Heart right ventricle (tissue), 16 donors: Measurements from ENCODE around the gene CRYBA2. TPM values are rescaled to one million over a fixed set of nuclear protein-coding genes. Genes with fewer than 3 reads are reported as not detected.

ENCODE experiments used
- ATAC-seq, 8 donors: fragments of 200-7000 bp; cut with Tn5 transposase; one replicate each; pipeline ENCODE4 v1.9.1; 2020; ENCODE audit warnings: mild to moderate bottlenecking in 8 of 8, moderate library complexity in 8 of 8, moderate number of reproducible peaks in 1 of 8
- DNase-seq, 2 donors: peaks; one replicate each; pipeline ENCODE4 v3.0.0-alpha.2; 2020
- H3K27ac ChIP-seq, 10 donors: fragments of 200-600 bp; sonication (generic) in 2 of 10; one replicate each; pipeline versions ENCODE4 v1.5.0 to v1.8.0; 2020 to 2022; ENCODE audit warnings: mild to moderate bottlenecking in 3 of 10
- H3K27me3 ChIP-seq, 7 donors: fragments of 200-600 bp; one replicate each; pipeline ENCODE4 v1.8.0; 2021 to 2022; ENCODE audit warnings: mild to moderate bottlenecking in 2 of 7
- H3K36me3 ChIP-seq, 9 donors: fragments of 200-600 bp; sonication (generic) in 1 of 9; one replicate each; pipeline versions ENCODE4 v1.5.0 to v1.8.0; 2020 to 2022; ENCODE audit warnings: mild to moderate bottlenecking in 2 of 9
- H3K4me1 ChIP-seq, 9 donors: fragments of 200-600 bp; sonication (generic) in 1 of 9; one replicate each; pipeline versions ENCODE4 v1.5.0 to v1.8.0; 2020 to 2022; ENCODE audit warnings: mild to moderate bottlenecking in 4 of 9
- H3K4me3 ChIP-seq, 10 donors: fragments of 200-600 bp; sonication (generic) in 2 of 10; one replicate each; pipeline versions ENCODE4 v1.5.0 to v1.8.0; 2020 to 2022; ENCODE audit warnings: mild to moderate bottlenecking in 7 of 10, moderate library complexity in 2 of 10
- H3K9me3 ChIP-seq, 11 donors: fragments of 200-600 bp in 10 of 11; sonication (generic) in 2 of 11; one replicate each; pipeline versions ENCODE4 v1.5.0 to v1.8.0; 2013 to 2022; ENCODE audit warnings: mild to moderate bottlenecking in 2 of 11, control low read depth in 1 of 11, moderate library complexity in 1 of 11
- WGBS, 2 donors: extraction: QIAGEN DNeasy Blood & Tissue Kit; methylation state at CpG; one replicate each; pipeline ENCODE4 v1.1.7; 2013; ENCODE audit warnings: inconsistent platforms in 1 of 2; 5-methylcytosine and 5-hydroxymethylcytosine counted together
- intact Hi-C, 10 donors: fragments of 100-400 bp; cut with DNase I; formaldehyde crosslinking; loops; one replicate each; pipeline versions ENCODE4 v1.11.1 to v1.14.2; 2022
- polyA plus RNA-seq, 2 donors: library from polyadenylated mRNA; stranded (reverse); fragments of 200-250 nt; gene quantifications; one replicate each; pipeline ENCODE4 v1.2.3, GENCODE V29; 2013
- total RNA-seq, 10 donors: library from RNA; stranded (reverse); fragmentation: NEBNext Ultra II Directional in 3 of 10; extraction: Animal tissue kit (Norgen Biotek cat#: 25700) in 3 of 10; gene quantifications; one replicate each; pipeline versions ENCODE4 v1.2.1 to v1.2.4, GENCODE V29; 2021 to 2023
- TF ChIP-seq, protein P1 (sequence below), 9 donors: fragments of 200-600 bp; sonication (generic) in 2 of 9; IDR thresholded peaks; one replicate each; pipeline versions ENCODE4 v1.5.0 to v1.8.0; 2021 to 2022; ENCODE audit warnings: antibody characterized with exemption in 9 of 9, mild to moderate bottlenecking in 5 of 9, moderate library complexity in 1 of 9
- donor health status: Arrhythmogenic right ventricular cardiomyopathy.
- donor health status: ischemic (EF 13 %, LVEDD 7.1; RV severe dilation, severe dysfunction).
- donor health status: healthy with polysubstance abuse.
- donor health status: DM: no; HTN: yes; CAD: no.
- donor health status: DM: no; HTN: no; CAD: no.
- donor health status: ischemic (EF 25% LVEDD 6.9; RV normal size, moderate dysfunction).
- donor health status: ischemic (EF 25% LVEDD 5.7; RV mildly dilated, moderate dysfunction).
- donor health status: healthy.
- donor health status: DM: yes; HTN: yes; CAD: no.
- donor health status: Ischemic cardiomyopathy.
- donor health status: ischemic (EF 35%, LVEDD 5.7; RV mildly dilated, moderate dysfunction).
- donor health status: nonischemic (EF 11% LVEDD 7.7; RV severe dilation, severe dysfunction).
- donor health status: DM: yes; HTN: yes; CAD: no.
- donor health status: PGD.
- donor health status: ischemic (EF 29% LVEDD 5.4; RV normal size, mild dysfunction).
- donor health status: nonischemic (EF 23%, LVEDD 6.1; RV moderate dilation, normal function).

CRYBA2 gene
- total and polyA plus RNA-seq, 12 donors = not detected

DNA sequence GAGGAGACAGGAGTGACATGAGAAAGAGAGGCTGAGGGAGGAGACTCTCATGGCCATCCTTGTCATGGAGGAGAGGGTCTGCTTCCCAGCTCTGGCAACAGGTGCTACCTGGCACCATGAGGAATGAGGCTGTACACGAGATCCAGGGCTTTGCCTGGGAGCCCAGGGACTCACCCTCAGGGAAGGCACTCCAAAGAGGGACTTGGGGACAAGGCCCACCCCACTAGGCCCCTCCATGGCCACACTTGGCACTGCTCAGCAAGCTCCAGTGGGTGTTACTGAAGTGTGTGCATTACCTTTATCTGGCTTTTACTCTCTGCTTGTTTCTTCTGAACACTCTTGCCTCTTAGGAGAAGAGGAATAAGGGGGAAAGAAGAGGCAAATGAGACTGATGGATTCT, 45.4 kb upstream of the CRYBA2 start:
- 5 to 14% methylated on average over 1 of the region's 1 CpG for WGBS, 2 donors
- TF ChIP-seq, protein P1, sequence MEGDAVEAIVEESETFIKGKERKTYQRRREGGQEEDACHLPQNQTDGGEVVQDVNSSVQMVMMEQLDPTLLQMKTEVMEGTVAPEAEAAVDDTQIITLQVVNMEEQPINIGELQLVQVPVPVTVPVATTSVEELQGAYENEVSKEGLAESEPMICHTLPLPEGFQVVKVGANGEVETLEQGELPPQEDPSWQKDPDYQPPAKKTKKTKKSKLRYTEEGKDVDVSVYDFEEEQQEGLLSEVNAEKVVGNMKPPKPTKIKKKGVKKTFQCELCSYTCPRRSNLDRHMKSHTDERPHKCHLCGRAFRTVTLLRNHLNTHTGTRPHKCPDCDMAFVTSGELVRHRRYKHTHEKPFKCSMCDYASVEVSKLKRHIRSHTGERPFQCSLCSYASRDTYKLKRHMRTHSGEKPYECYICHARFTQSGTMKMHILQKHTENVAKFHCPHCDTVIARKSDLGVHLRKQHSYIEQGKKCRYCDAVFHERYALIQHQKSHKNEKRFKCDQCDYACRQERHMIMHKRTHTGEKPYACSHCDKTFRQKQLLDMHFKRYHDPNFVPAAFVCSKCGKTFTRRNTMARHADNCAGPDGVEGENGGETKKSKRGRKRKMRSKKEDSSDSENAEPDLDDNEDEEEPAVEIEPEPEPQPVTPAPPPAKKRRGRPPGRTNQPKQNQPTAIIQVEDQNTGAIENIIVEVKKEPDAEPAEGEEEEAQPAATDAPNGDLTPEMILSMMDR (IDR thresholded peaks at IDR 0.05) = no peak
- ATAC-seq (no peak), DNase-seq (no peak)
- H3K27me3 ChIP-seq = peaks cover 0 to 98% (median 77%) of the 10 kb centered on the region in 7 donors
- H3K27ac ChIP-seq = no peak overlapping the region
- intact Hi-C loops = no loop called here
- peaks cover 0 to 8% (median 0%) of the 10 kb centered on the region in 9 donors for H3K4me1 ChIP-seq
- no peak overlapping the region for H3K4me3 ChIP-seq
- no peaks in the 10 kb centered on the region for H3K36me3 ChIP-seq
- no peaks in the 10 kb centered on the region for H3K9me3 ChIP-seq

DNA sequence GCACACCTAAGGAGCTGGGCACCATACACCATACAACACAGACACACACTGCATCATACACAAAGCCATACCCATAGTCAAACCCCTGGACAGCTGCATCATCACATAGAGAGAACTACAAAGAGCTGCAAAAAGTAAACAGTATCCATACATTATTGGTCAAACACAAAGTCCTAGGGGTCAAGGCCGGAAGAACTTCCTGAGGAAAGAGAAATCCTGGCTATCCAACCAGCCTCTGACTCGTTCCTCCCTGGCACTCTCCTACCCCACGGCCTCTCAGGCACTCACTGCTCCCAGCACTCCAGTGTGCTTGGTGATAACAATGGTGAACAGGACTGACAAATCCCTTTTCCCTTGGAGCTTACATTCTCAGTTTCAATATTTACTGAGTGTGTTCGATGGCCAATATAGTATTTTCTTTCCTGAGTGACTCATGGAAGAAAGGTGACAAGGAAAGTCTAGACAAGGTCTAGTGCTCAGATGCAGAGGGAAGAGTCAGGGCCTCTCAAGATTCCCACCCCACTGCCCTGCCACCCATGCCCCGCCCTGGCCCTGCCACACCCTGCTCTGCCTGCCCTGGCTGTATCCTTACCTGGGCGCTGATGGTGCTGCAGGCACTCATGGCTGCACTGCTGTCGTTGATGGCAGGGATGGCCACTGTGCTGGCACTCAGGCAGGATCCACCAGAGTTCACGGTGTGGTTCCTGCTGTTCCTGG, 44.7 kb upstream of the CRYBA2 start:
- intact Hi-C loops = no loop called here
- Histone ChIP-seq H3K4me1 (peaks cover 0 to 8% (median 0%) of the 10 kb centered on the region in 9 donors), H3K9me3 (no peaks in the 10 kb centered on the region), H3K4me3 (no peak overlapping the region), H3K27ac (no peak overlapping the region), H3K27me3 (peaks cover 0 to 98% (median 76%) of the 10 kb centered on the region in 7 donors), H3K36me3 (no peaks in the 10 kb centered on the region)
- whole genome bisulfite sequencing, 2 donors = 49 to 59% methylated on average over 8 of the region's 8 CpGs
- TF ChIP-seq, protein P1 (IDR thresholded peaks at IDR 0.05) = no peak
- DNase-seq (no peak), ATAC-seq (no peak)

DNA sequence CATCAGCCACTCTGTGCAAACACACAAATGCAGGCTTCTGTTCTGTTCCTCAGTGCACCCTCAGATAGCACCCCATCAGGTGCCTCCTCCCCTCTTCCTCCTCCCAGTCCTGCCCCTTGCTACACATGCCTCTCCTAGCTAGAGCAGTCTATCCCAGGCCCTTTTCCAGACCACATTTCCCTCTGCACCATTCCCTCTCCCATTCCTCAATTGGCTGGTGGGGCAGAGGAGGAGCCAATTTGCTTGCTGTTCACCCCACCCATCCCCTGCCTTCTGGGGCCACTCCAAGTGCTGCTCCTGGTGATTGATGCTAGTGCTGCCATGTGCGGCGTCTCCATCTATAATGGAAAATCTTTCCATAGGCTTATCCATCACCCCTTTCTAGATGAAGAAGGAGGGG, 42.7 kb upstream of the CRYBA2 start:
- no peak overlapping the region for H3K27ac ChIP-seq
- no peak overlapping the region for H3K4me3 ChIP-seq
- no peaks in the 10 kb centered on the region for H3K9me3 ChIP-seq
- 74 to 82% methylated on average over 2 of the region's 2 CpGs for WGBS, 2 donors
- TF ChIP-seq, protein P1 (IDR thresholded peaks at IDR 0.05) = no peak
- ATAC-seq (no peak), DNase-seq (no peak)
- intact Hi-C loops = no loop called here
- peaks cover 0 to 96% (median 72%) of the 10 kb centered on the region in 7 donors for H3K27me3 ChIP-seq
- no peaks in the 10 kb centered on the region for H3K36me3 ChIP-seq
- H3K4me1 ChIP-seq = peaks cover 0 to 2% (median 0%) of the 10 kb centered on the region in 9 donors

DNA sequence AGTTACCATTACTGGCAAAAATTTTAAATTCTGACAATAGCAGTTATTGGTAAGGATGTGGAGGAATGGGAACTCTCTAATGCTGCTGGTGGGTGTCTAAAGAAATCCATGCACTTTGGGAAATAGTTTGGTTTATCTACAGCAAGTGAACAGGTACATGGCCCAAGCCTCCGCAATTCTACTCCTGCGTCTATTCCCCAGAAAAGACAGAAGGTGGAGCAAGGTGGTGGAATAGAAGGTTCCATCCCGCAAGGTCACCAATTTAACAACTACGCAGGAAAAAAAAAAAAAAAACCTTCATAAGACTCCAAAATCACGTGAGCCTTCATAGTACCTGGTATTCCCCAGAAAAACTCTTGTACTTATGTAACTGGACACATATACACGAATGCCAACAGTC, 41.6 kb upstream of the CRYBA2 start:
- intact Hi-C loops = no loop called here
- ATAC-seq (no peak), DNase-seq (no peak)
- TF ChIP-seq, protein P1 (IDR thresholded peaks at IDR 0.05) = no peak
- Histone ChIP-seq H3K4me1 (no peaks in the 10 kb centered on the region), H3K27ac (no peak overlapping the region), H3K36me3 (no peaks in the 10 kb centered on the region), H3K9me3 (no peaks in the 10 kb centered on the region), H3K27me3 (peaks cover 0 to 96% (median 73%) of the 10 kb centered on the region in 7 donors), H3K4me3 (no peak overlapping the region)
- 49 to 60% methylated on average over 6 of the region's 6 CpGs for WGBS, 2 donors
